WTC11 (cell line): ENCODE results near the gene VPS18. TPM values are rescaled to one million over a fixed set of nuclear protein-coding genes. Genes with fewer than 3 reads are reported as not detected.

Experiments
- ATAC-seq: fragments of 200-7000 bp; cut with Tn5 transposase; 2 replicates; pipeline ENCODE4 v1.10.0; 2021; ENCODE audit warnings: mild to moderate bottlenecking, moderate library complexity
- CTCF ChIA-PET: fragments of 300-600 bp; sonication (Branson Sonifier 250); formaldehyde crosslinking; loops from one replicate; lab custom pipeline; 2021; ENCODE audit warnings: antibody characterized with exemption; lab: Charles Lee
- POLR2A ChIA-PET: fragments of 350-600 bp; sonication (Branson Sonifier 250); formaldehyde crosslinking; loops from one replicate; lab custom pipeline; 2021; ENCODE audit warnings: antibody characterized with exemption; lab: Charles Lee
- DNase-seq: peaks from one replicate; pipeline ENCODE4 v3.0.0; 2021; ENCODE audit warnings: low spot score
- H3K27ac Mint-ChIP-seq: 2 replicates; pipeline ENCODE4 v1.8.0; 2021; ENCODE audit warnings: mixed read lengths
- H3K27me3 Mint-ChIP-seq: 2 replicates; pipeline ENCODE4 v1.8.0; 2021; ENCODE audit warnings: low read depth, mild to moderate bottlenecking, moderate library complexity, mixed read lengths
- H3K36me3 Mint-ChIP-seq: 2 replicates; pipeline ENCODE4 v1.8.0; 2021; ENCODE audit warnings: mixed read lengths
- H3K4me1 Mint-ChIP-seq: 2 replicates; pipeline ENCODE4 v1.8.0; 2022; ENCODE audit warnings: mixed read lengths
- H3K4me3 Mint-ChIP-seq: 2 replicates; pipeline ENCODE4 v1.8.0; 2021; ENCODE audit warnings: mild to moderate bottlenecking, moderate library complexity, mixed read lengths
- H3K9me3 Mint-ChIP-seq: 2 replicates; pipeline ENCODE4 v1.8.0; 2021; ENCODE audit warnings: mixed read lengths
- ARID4B ChIP-seq: sonication (generic); formaldehyde crosslinking; IDR thresholded peaks from 2 replicates; pipeline ENCODE4 v1.8.0; 2023; ENCODE audit warnings: missing genetic modification reagents, mild to moderate bottlenecking, borderline replicate concordance
- CBFB ChIP-seq: sonication (generic); formaldehyde crosslinking; IDR thresholded peaks from 2 replicates; pipeline ENCODE4 v1.8.1; 2022; ENCODE audit warnings: mild to moderate bottlenecking, low read depth, missing genetic modification reagents
- CREM ChIP-seq: sonication (generic); formaldehyde crosslinking; IDR thresholded peaks from 2 replicates; pipeline ENCODE4 v1.8.1; 2022; ENCODE audit warnings: mild to moderate bottlenecking, missing genetic modification reagents, moderate library complexity
- GRHL2 ChIP-seq: fragments of 250-450 bp; sonication (Bioruptor Pico); IDR thresholded peaks from 2 replicates; pipeline ENCODE4 v1.8.0; 2022; ENCODE audit warnings: mild to moderate bottlenecking, moderate library complexity; ENCODE audit not compliant: insufficient replicate concordance, severe bottlenecking
- HMGA2 ChIP-seq: fragments of 250-450 bp; sonication (Bioruptor Pico); IDR thresholded peaks from 2 replicates; pipeline ENCODE4 v1.4.0; 2021; ENCODE audit warnings: mild to moderate bottlenecking, moderate library complexity
- HMGXB4 ChIP-seq: sonication (generic); formaldehyde crosslinking; IDR thresholded peaks from 2 replicates; pipeline ENCODE4 v1.8.1; 2023; ENCODE audit warnings: mild to moderate bottlenecking, moderate library complexity, missing genetic modification reagents
- IRF2 ChIP-seq: sonication (generic); formaldehyde crosslinking; IDR thresholded peaks from 2 replicates; pipeline ENCODE4 v1.8.0; 2022; ENCODE audit warnings: low read depth, missing genetic modification reagents, borderline replicate concordance
- KAT7 ChIP-seq: sonication (generic); formaldehyde crosslinking; IDR thresholded peaks from 2 replicates; pipeline ENCODE4 v1.8.1; 2023; ENCODE audit warnings: missing genetic modification reagents, mild to moderate bottlenecking, borderline replicate concordance
- NFE2L1 ChIP-seq: sonication (generic); formaldehyde crosslinking; IDR thresholded peaks from 2 replicates; pipeline ENCODE4 v1.8.1; 2023; ENCODE audit warnings: missing genetic modification reagents
- OVOL2 ChIP-seq: fragments of 250-450 bp; sonication (Bioruptor Pico); IDR thresholded peaks from 2 replicates; pipeline ENCODE4 v1.9.0; 2021; ENCODE audit warnings: mild to moderate bottlenecking, borderline replicate concordance
- RELA ChIP-seq: sonication (generic); formaldehyde crosslinking; IDR thresholded peaks from 2 replicates; pipeline ENCODE4 v1.8.1; 2022; ENCODE audit warnings: missing genetic modification reagents, mild to moderate bottlenecking, borderline replicate concordance
- SP1 ChIP-seq: sonication (generic); formaldehyde crosslinking; conservative IDR thresholded peaks from 2 replicates; pipeline ENCODE4 v1.8.1; 2022; ENCODE audit warnings: missing genetic modification reagents
- USF2 ChIP-seq: sonication (generic); formaldehyde crosslinking; IDR thresholded peaks from 2 replicates; pipeline ENCODE4 v1.8.1; 2023; ENCODE audit warnings: mild to moderate bottlenecking, missing genetic modification reagents, moderate library complexity
- ZBTB21 ChIP-seq: sonication (generic); formaldehyde crosslinking; IDR thresholded peaks from 2 replicates; pipeline ENCODE4 v1.8.1; 2023; ENCODE audit warnings: mild to moderate bottlenecking, missing genetic modification reagents, borderline replicate concordance
- ZNF317 ChIP-seq: sonication (generic); formaldehyde crosslinking; IDR thresholded peaks from 2 replicates; pipeline ENCODE4 v1.8.1; 2023; ENCODE audit warnings: low read depth, mild to moderate bottlenecking, moderate library complexity, missing genetic modification reagents, borderline replicate concordance
- ZNF532 ChIP-seq: fragments of 250-450 bp; sonication (Bioruptor Pico); IDR thresholded peaks from 2 replicates; pipeline ENCODE4 v1.9.0; 2021; ENCODE audit warnings: mild to moderate bottlenecking, borderline replicate concordance
- ZNF671 ChIP-seq: fragments of 250-450 bp; sonication (Bioruptor Pico); IDR thresholded peaks from 2 replicates; pipeline ENCODE4 v1.8.0; 2021; ENCODE audit warnings: mild to moderate bottlenecking
- ZSCAN18 ChIP-seq: fragments of 250-450 bp; sonication (Bioruptor Pico); IDR thresholded peaks from 2 replicates; pipeline ENCODE4 v2.1.2; 2022; ENCODE audit warnings: mild to moderate bottlenecking, moderate library complexity
- total RNA-seq: library from RNA; stranded (reverse); gene quantifications from 3 replicates; pipeline ENCODE4 v1.2.3, GENCODE V29; 2021

VPS18 gene
- total RNA-seq, 1 experiment from 2014 or later, result 27.3 TPM

- TF ChIP-seq NFE2L1 (no peak), HMGXB4 (CRISPR knock-in tag) (no peak), SP1 (CRISPR knock-in tag) (no peak)
- TF ChIP-seq, all 79 proteins: peak for 0
Measured at GRCh38 chr15:40904552-40905201, 10.4 kb downstream of the VPS18 start (continued).

- POLR2A ChIA-PET, result interaction anchor here (0.5 to 2.7 kb wide), 6 partner anchors 22 to 231 kb away, joined by 3 to 7 read pairs (median 4); partner anchors contain the start of gene CHAC1
- ATAC-seq (peak; percentile 82), DNase-seq (peak; percentile 95)
- Mint-ChIP-seq H3K27me3 (no peaks in the 10 kb centered on the region), H3K9me3 (no peaks in the 10 kb centered on the region), H3K36me3 (peaks cover 10% of the 10 kb centered on the region), H3K4me1 (peaks cover 14% of the 10 kb centered on the region), H3K27ac (no peak overlapping the region), H3K4me3 (peak overlapping the region; percentile 62)
- CTCF ChIA-PET, result interaction anchor here (0.5 to 7.8 kb wide), 26 partner anchors 9 to 998 kb away, joined by 3 to 101 read pairs (median 4); partner anchors contain the start of genes DLL4, GCHFR, SPINT1 and VPS18
- TF ChIP-seq IRF2 (CRISPR knock-in tag), result no peak
- TF ChIP-seq KAT7 (CRISPR knock-in tag), result no peak
- no peak for TF ChIP-seq USF2 (CRISPR knock-in tag)
- no peak for TF ChIP-seq ZNF317 (CRISPR knock-in tag)
- TF ChIP-seq HMGXB4 (CRISPR knock-in tag), result peak; percentile 90
- TF ChIP-seq RELA, result no peak
- TF ChIP-seq GRHL2 (CRISPR knock-in tag), result no peak
- no peak for TF ChIP-seq ZNF671 (CRISPR knock-in tag)
- TF ChIP-seq CREM (CRISPR knock-in tag), result peak; percentile 69; the same call in 1 of the 2 replicates
- no peak for TF ChIP-seq OVOL2 (CRISPR knock-in tag)
- 0 out of 2 replicates have a peak, but pooled peaks have one; percentile 15 for TF ChIP-seq ZBTB21 (CRISPR knock-in tag)
- no peak for TF ChIP-seq ZNF532 (CRISPR knock-in tag)
- TF ChIP-seq ZSCAN18, result no peak
- TF ChIP-seq ARID4B (CRISPR knock-in tag), result no peak
- TF ChIP-seq CBFB (CRISPR knock-in tag), result no peak
- no peak for TF ChIP-seq HMGA2 (CRISPR knock-in tag)
Measured at GRCh38 chr15:40906091-40906990, 12.1 kb downstream of the VPS18 start.
